KMS-11 (cell line): ENCODE results near the gene CLTB.

Experiments
- H2AFZ ChIP-seq: fragments of 200-600 bp; sonication (generic); 2 replicates; pipeline ENCODE4 v1.6.1; 2016; ENCODE audit warnings: antibody characterized with exemption, mixed run types, low read depth
- H3K27ac ChIP-seq: fragments of 200-600 bp; sonication (generic); 2 replicates; pipeline ENCODE4 v1.6.1; 2016; ENCODE audit warnings: mild to moderate bottlenecking, mixed run types
- H3K27me3 ChIP-seq: fragments of 200-600 bp; sonication (generic); 2 replicates; pipeline ENCODE4 v1.6.1; 2017; ENCODE audit warnings: mild to moderate bottlenecking, low read depth, mixed run types, moderate library complexity; ENCODE audit not compliant: insufficient read depth
- H3K36me3 ChIP-seq: fragments of 200-600 bp; sonication (generic); 2 replicates; pipeline ENCODE4 v1.6.1; 2017; ENCODE audit warnings: mild to moderate bottlenecking, mixed run types; ENCODE audit not compliant: insufficient read depth
- H3K4me1 ChIP-seq: fragments of 200-600 bp; sonication (generic); 2 replicates; pipeline ENCODE4 v1.6.1; 2016; ENCODE audit warnings: mild to moderate bottlenecking, low read depth, mixed run types; ENCODE audit not compliant: poor library complexity, severe bottlenecking
- H3K4me2 ChIP-seq: fragments of 200-600 bp; sonication (generic); 2 replicates; pipeline ENCODE4 v1.7.0; 2016; ENCODE audit warnings: mild to moderate bottlenecking, mixed run types
- H3K4me3 ChIP-seq: fragments of 200-600 bp; sonication (generic); IDR thresholded peaks from 2 replicates; pipeline ENCODE4 v1.6.1; 2017; ENCODE audit warnings: low read depth, low read length, mixed read lengths; ENCODE audit not compliant: insufficient read depth
- H3K79me2 ChIP-seq: fragments of 200-600 bp; sonication (generic); 2 replicates; pipeline ENCODE4 v1.6.1; 2016; ENCODE audit warnings: low read depth, mixed run types; ENCODE audit not compliant: insufficient read depth
- H3K9ac ChIP-seq: fragments of 200-600 bp; sonication (generic); 2 replicates; pipeline ENCODE4 v1.6.1; 2016; ENCODE audit warnings: mild to moderate bottlenecking, mixed run types
- H4K20me1 ChIP-seq: fragments of 200-600 bp; sonication (generic); 2 replicates; pipeline ENCODE4 v1.6.1; 2016; ENCODE audit warnings: mild to moderate bottlenecking, mixed run types; ENCODE audit not compliant: insufficient read depth
- CTCF ChIP-seq: fragments of 200-600 bp; sonication (generic); conservative IDR thresholded peaks from 2 replicates; pipeline ENCODE4 v1.6.1; 2017; ENCODE audit warnings: low read depth, mild to moderate bottlenecking, antibody characterized with exemption, low read length, moderate library complexity, mixed read lengths

Gene CLTB

GRCh38 chr5:176416965-176417364 is 626 bp upstream of the CLTB start:
- Histone ChIP-seq H3K9ac (no peak overlapping the region), H3K4me1 (peaks cover 17% of the 10 kb centered on the region), H3K36me3 (no peaks in the 10 kb centered on the region), H3K4me2 (peak overlapping the region; percentile 54), H3K27me3 (no peaks in the 10 kb centered on the region), H2AFZ (peak overlapping the region; percentile 67), H3K4me3 (no peak overlapping the region), H4K20me1 (no peaks in the 10 kb centered on the region), H3K79me2 (peaks cover 18% of the 10 kb centered on the region), H3K27ac (no peak overlapping the region)
- TF ChIP-seq CTCF: no peak

- Histone ChIP-seq H3K9ac (peak overlapping the region; percentile 85), H3K4me1 (peaks cover 28% of the 10 kb centered on the region), H3K27ac (peak overlapping the region; percentile 55), H4K20me1 (no peaks in the 10 kb centered on the region), H3K4me2 (peak overlapping the region; percentile 88), H3K27me3 (no peaks in the 10 kb centered on the region), H3K79me2 (peaks cover 18% of the 10 kb centered on the region), H3K36me3 (no peaks in the 10 kb centered on the region), H3K4me3 (no peak overlapping the region), H2AFZ (peak overlapping the region; percentile 44; the same call in 1 of the 2 replicates)
- no peak for TF ChIP-seq CTCF
Observed at GRCh38 chr5:176415240-176415951, 943 bp downstream of the CLTB start.

GRCh38 chr5:176414704-176415103 is 1.6 kb downstream of the CLTB start:
- H3K4me2 ChIP-seq: peak overlapping the region; percentile 88

GRCh38 chr5:176413709-176414191 is 2.6 kb downstream of the CLTB start:
- no peak overlapping the region for H3K9ac ChIP-seq
- no peaks in the 10 kb centered on the region for H3K27me3 ChIP-seq
- H3K27ac ChIP-seq: no peak overlapping the region
- no peaks in the 10 kb centered on the region for H3K36me3 ChIP-seq
- H3K4me1 ChIP-seq: peaks cover 37% of the 10 kb centered on the region
- H2AFZ ChIP-seq: no peak overlapping the region
- H3K4me3 ChIP-seq: no peak overlapping the region
- H4K20me1 ChIP-seq: no peaks in the 10 kb centered on the region
- no peak for TF ChIP-seq CTCF
- peaks cover 18% of the 10 kb centered on the region for H3K79me2 ChIP-seq
- H3K4me2 ChIP-seq: no peak overlapping the region

More at GRCh38 chr5:176414704-176415103, 1.6 kb downstream of the CLTB start:
- H3K27ac ChIP-seq: no peak overlapping the region
- no peaks in the 10 kb centered on the region for H3K27me3 ChIP-seq
- H3K79me2 ChIP-seq: peaks cover 18% of the 10 kb centered on the region
- H3K9ac ChIP-seq: no peak overlapping the region
- H2AFZ ChIP-seq: no peak overlapping the region
- H3K4me3 ChIP-seq: no peak overlapping the region
- peaks cover 28% of the 10 kb centered on the region for H3K4me1 ChIP-seq
- H4K20me1 ChIP-seq: no peaks in the 10 kb centered on the region
- no peaks in the 10 kb centered on the region for H3K36me3 ChIP-seq
- TF ChIP-seq CTCF: no peak
